GM19372 (cell line): Measurements from ENCODE around the gene GSTM4.
"Not testable (repeated sequence)": the region's sequence is repeated elsewhere in the genome, so short reads cannot be mapped to it uniquely, and the experiment has no call there.

Experiments used
- ATAC-seq: cut with Tn5 transposase; IDR thresholded peaks from one replicate; pipeline ENCODE4 v1.9.1; 2021; ENCODE audit warnings: mild to moderate bottlenecking, low read depth, moderate library complexity; ENCODE audit not compliant: unreplicated experiment

The GSTM4 gene

GRCh38 chr1:109659997-109660690, 4.2 kb downstream of the GSTM4 start:
- ATAC-seq, result no peak

GRCh38 chr1:109660691-109661026, 4.8 kb downstream of the GSTM4 start:
- not testable (repeated sequence) for ATAC-seq

DNA sequence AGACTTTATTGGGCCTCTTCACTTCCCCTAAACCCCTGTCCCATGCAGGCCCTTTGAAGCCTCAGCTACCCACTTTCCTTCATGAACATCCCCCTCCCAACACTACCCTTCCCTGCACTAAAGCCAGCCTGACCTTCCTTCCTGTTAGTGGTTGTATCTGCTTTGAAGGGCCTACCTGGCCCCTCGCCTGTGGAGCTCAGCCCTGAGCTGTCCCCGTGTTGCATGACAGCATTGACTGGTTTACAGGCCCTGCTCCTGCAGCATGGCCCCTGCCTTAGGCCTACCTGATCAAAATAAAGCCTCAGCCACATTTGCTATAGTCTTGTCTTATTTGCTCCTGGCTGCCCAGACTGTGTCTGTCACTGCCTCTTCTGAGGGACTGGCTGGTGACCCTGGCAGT, 5.5 kb downstream of the GSTM4 start:
- ATAC-seq, result no peak

- ATAC-seq, result no peak
Measured at GRCh38 chr1:109664671-109665070, 8.8 kb downstream of the GSTM4 start.

- peak; percentile 87 for ATAC-seq
Measured at GRCh38 chr1:109667452-109668122, 11.7 kb downstream of the GSTM4 start, which contains the start of gene GSTM2. GSTM2 (plus strand) TSS chr1:109668057; CDS start chr1:109668116, 59 bp downstream.

DNA sequence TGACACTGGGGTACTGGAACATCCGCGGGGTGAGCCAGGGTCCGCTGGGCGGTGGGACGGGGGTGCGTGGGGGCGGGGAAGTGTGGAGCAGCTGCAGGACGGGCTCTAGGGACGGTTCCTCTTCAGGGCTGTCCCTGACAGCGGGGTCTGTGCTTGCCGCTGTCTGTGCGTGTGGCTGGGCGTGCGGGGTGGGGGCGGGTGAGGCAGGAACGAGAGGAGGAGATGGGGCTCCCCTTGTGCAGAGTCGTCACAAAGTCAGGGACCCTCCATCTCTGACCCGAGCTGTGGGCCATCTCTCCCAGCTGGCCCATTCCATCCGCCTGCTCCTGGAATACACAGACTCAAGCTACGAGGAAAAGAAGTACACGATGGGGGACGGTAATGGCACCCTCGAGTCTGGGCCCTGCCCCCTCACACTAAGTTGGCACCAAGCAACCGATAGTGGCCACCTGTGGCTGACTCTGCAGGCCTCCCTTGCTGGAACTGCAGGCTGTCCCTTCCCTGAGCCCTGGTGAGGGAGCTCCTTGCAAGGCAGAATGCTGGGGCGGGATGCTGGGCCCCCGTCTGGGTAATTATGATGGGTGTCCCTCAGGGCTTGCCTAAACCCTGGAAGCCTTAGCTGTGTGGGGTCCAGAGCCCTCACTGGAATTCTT, 12.3 kb downstream of the GSTM4 start:
- no peak for ATAC-seq

GRCh38 chr1:109669246-109669948, 13.5 kb downstream of the GSTM4 start:
- no peak for ATAC-seq

GRCh38 chr1:109669949-109670302, 14.0 kb downstream of the GSTM4 start:
- not testable (repeated sequence) for ATAC-seq

GRCh38 chr1:109671067-109671466, 15.2 kb downstream of the GSTM4 start:
- no peak for ATAC-seq

GRCh38 chr1:109673861-109674260, 18.0 kb downstream of the GSTM4 start:
- ATAC-seq, result not testable (repeated sequence)

GRCh38 chr1:109676683-109677381, 20.9 kb downstream of the GSTM4 start:
- not testable (repeated sequence) for ATAC-seq

- ATAC-seq, result no peak
Measured at GRCh38 chr1:109677459-109677858, 21.6 kb downstream of the GSTM4 start.

- not testable (repeated sequence) for ATAC-seq
Measured at GRCh38 chr1:109678637-109679036, 22.7 kb downstream of the GSTM4 start.

DNA sequence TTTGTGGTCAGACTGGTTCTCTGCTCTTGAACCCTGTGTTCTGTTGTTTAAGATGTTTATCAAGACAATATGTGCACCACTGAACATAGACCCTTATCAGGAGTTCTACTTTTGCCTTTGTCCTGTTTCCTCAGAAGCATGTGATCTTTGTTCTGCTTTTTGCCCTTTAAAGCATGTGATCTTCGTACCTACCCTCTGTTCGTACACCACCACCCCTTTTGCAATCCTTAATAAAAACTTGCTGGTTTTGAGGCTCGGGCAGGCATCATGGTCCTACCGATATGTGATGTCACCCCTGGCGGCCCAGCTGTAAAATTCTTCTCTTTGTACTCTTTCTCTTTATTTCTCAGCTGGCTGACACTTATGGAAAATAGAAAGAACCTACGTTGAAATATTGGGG, 28.9 kb downstream of the GSTM4 start:
- not testable (repeated sequence) for ATAC-seq

DNA sequence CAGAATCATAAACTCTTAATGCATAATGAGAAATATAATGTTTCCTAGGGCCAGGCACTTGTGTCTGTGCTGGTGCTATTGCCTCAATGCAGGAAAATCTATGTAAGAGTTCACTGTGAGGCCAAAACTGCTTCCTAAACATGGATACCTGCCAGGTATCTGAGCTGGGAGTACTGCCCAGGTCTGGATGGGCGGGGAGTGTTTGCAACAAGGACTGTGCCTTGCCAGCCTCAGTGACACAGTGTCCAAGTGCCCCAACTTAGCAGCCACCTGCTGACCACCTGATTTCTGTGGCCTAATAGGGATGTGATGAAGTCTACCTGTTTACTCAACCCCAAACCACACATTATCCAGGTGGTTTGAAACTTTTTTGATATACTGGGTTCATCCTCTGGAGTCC, 29.5 kb downstream of the GSTM4 start:
- not testable (repeated sequence) for ATAC-seq

- ATAC-seq, result not testable (repeated sequence)
Measured at GRCh38 chr1:109685890-109686289, 30.0 kb downstream of the GSTM4 start.

GRCh38 chr1:109687109-109687508, 31.2 kb downstream of the GSTM4 start:
- not testable (repeated sequence) for ATAC-seq

DNA sequence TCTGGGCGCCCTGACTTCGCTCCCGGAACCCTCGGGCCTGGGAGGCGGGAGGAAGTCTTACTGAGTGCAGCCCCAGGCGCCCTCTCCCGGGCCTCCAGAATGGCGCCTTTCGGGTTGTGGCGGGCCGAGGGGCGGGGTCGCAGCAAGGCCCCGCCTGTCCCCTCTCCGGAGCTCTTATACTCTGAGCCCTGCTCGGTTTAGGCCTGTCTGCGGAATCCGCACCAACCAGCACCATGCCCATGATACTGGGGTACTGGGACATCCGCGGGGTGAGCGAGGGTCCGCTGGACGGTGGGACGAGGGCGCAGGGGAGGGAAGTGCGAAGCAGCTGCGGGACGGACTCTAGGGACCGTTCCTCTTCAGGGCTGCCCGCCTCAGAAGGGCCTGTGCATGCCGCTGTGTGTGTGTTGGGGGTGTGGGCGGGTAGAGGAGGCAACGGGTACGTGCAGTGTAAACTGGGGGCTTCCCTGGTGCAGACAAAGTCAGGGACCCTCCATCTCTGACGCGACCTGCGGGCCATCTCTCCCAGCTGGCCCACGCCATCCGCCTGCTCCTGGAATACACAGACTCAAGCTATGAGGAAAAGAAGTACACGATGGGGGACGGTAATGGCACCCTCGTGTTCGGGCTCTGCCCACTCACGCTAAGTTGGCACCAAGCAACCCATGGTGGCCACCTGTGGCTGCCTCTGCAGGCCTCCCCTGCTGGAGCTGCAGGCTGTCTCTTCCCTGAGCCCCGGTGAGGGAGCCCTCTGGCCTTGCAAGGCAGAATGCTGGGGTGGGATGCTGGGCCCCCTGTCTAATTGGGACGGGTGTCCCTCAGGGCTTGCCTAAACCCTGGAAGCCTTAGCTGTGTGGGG, 32.0 kb downstream of the GSTM4 start, which contains the start of gene GSTM1:
Gene GSTM1 (plus strand): TSS at position 177 of the 859 bp plus-strand sequence. CDS start 57 bp downstream, at position 234.
- peak; percentile 94 for ATAC-seq

GRCh38 chr1:109689844-109690405, 34.0 kb downstream of the GSTM4 start:
- no peak for ATAC-seq
